Vagina (tissue), 2 donors: ENCODE results near the gene SVEP1. TPM values are rescaled to one million over a fixed set of nuclear protein-coding genes. Genes with fewer than 3 reads are reported as not detected.

Experiments used
- DNase-seq, 2 donors: peaks; one replicate each; pipeline ENCODE4 v3.0.0-alpha.2; 2017; ENCODE audit errors: extremely low spot score in 2 of 2
- H3K27ac ChIP-seq: fragments of 200-600 bp; sonication (generic); one replicate; pipeline ENCODE4 v1.5.1; 2019
- H3K27me3 ChIP-seq: fragments of 200-600 bp; sonication (generic); one replicate; pipeline ENCODE4 v1.5.1; 2019
- H3K36me3 ChIP-seq, 2 donors: fragments of 200-600 bp; sonication (generic); one replicate each; pipeline ENCODE4 v1.5.1; 2017 to 2019
- H3K4me1 ChIP-seq: fragments of 200-600 bp; sonication (generic); one replicate; pipeline ENCODE4 v1.5.1; 2019
- H3K4me3 ChIP-seq, 2 donors: fragments of 200-600 bp; sonication (generic); 1 replicate in 1 of 2; 2 replicates in 1 of 2; pipeline ENCODE4 v1.5.1; 2016 to 2019
- H3K9me3 ChIP-seq: fragments of 200-600 bp; sonication (generic); one replicate; pipeline ENCODE4 v1.5.1; 2019
- CTCF ChIP-seq, 3 experiments: fragments of 450-650 bp in 2 of 3; fragments of 200-600 bp in 1 of 3; sonication (generic) in 1 of 3; IDR thresholded peaks; one replicate each; pipeline ENCODE4 v1.5.1; 2017 to 2019; ENCODE audit warnings: antibody characterized with exemption in 3 of 3, mild to moderate bottlenecking in 2 of 3, moderate library complexity in 2 of 3
- POLR2A ChIP-seq, 2 donors: fragments of 450-650 bp; IDR thresholded peaks; one replicate each; pipeline ENCODE4 v1.6.1; 2017; ENCODE audit warnings: antibody characterized with exemption in 2 of 2, mild to moderate bottlenecking in 2 of 2, moderate library complexity in 2 of 2
- POLR2AphosphoS5 ChIP-seq, 2 donors: sonication (generic); formaldehyde crosslinking; IDR thresholded peaks; one replicate each; pipeline ENCODE4 v1.9.0; 2017; ENCODE audit warnings: antibody characterized with exemption in 2 of 2, mild to moderate bottlenecking in 2 of 2, low read depth in 1 of 2; ENCODE audit not compliant: insufficient read depth in 1 of 2
- intact Hi-C: fragments of 100-400 bp; cut with DNase I; formaldehyde crosslinking; loops from one replicate; pipeline ENCODE4 v1.15.1; 2023
- total RNA-seq: library from RNA; depleted of rRNA; stranded (reverse); fragments of >200 nt; gene quantifications from one replicate; pipeline ENCODE4 v1.2.3, GENCODE V29; 2016

Gene SVEP1
- total RNA-seq, 1 donor from 2014 or later, result 84.5 TPM

GRCh38 chr9:110429453-110429852 is 150.1 kb downstream of the SVEP1 start:
- DNase-seq, result no peak
- TF ChIP-seq POLR2AphosphoS5 (IDR thresholded peaks at IDR 0.05; ENCODE audit: insufficient read depth in 1 of 2, low read depth in 1 of 2) (no peak), CTCF (IDR thresholded peaks at IDR 0.05) (no peak), POLR2A (IDR thresholded peaks at IDR 0.05) (no peak)
- no peak overlapping the region for H3K27ac ChIP-seq

GRCh38 chr9:110427497-110428104 is 151.9 kb downstream of the SVEP1 start:
- Histone ChIP-seq H3K36me3 (no peaks in the 10 kb centered on the region), H3K27ac (no peak overlapping the region), H3K4me3 (no peak overlapping the region), H3K9me3 (no peaks in the 10 kb centered on the region), H3K4me1 (no peaks in the 10 kb centered on the region), H3K27me3 (no peaks in the 10 kb centered on the region)
- TF ChIP-seq POLR2AphosphoS5 (IDR thresholded peaks at IDR 0.05; ENCODE audit: insufficient read depth in 1 of 2, low read depth in 1 of 2), result no peak
- TF ChIP-seq POLR2A (IDR thresholded peaks at IDR 0.05), result no peak
- peak in 2 of 3 experiments; percentile 23 to 33 for TF ChIP-seq CTCF (IDR thresholded peaks at IDR 0.05)
- intact Hi-C loops, result no loop called here
- DNase-seq, result no peak

More at GRCh38 chr9:110429453-110429852, 150.1 kb downstream of the SVEP1 start:
- no peaks in the 10 kb centered on the region for H3K4me1 ChIP-seq
- no peaks in the 10 kb centered on the region for H3K36me3 ChIP-seq
- no peaks in the 10 kb centered on the region for H3K27me3 ChIP-seq
- H3K9me3 ChIP-seq, result no peaks in the 10 kb centered on the region
- intact Hi-C loops, result no loop called here
- no peak overlapping the region for H3K4me3 ChIP-seq

GRCh38 chr9:110426052-110426709 is 153.4 kb downstream of the SVEP1 start:
- no peaks in the 10 kb centered on the region for H3K9me3 ChIP-seq
- H3K27me3 ChIP-seq, result no peaks in the 10 kb centered on the region
- no peak for DNase-seq
- no peak overlapping the region for H3K27ac ChIP-seq
- no peak overlapping the region for H3K4me3 ChIP-seq
- no peaks in the 10 kb centered on the region for H3K36me3 ChIP-seq
- no peak for TF ChIP-seq CTCF (IDR thresholded peaks at IDR 0.05)
- TF ChIP-seq POLR2A (IDR thresholded peaks at IDR 0.05), result no peak
- TF ChIP-seq POLR2AphosphoS5 (IDR thresholded peaks at IDR 0.05; ENCODE audit: insufficient read depth in 1 of 2, low read depth in 1 of 2), result no peak
- no peaks in the 10 kb centered on the region for H3K4me1 ChIP-seq
- intact Hi-C loops, result no loop called here

- Histone ChIP-seq H3K27me3 (no peaks in the 10 kb centered on the region), H3K9me3 (no peaks in the 10 kb centered on the region), H3K36me3 (no peaks in the 10 kb centered on the region), H3K4me1 (no peaks in the 10 kb centered on the region), H3K4me3 (no peak overlapping the region), H3K27ac (no peak overlapping the region)
- TF ChIP-seq POLR2A (IDR thresholded peaks at IDR 0.05) (no peak), CTCF (IDR thresholded peaks at IDR 0.05) (no peak), POLR2AphosphoS5 (IDR thresholded peaks at IDR 0.05; ENCODE audit: insufficient read depth in 1 of 2, low read depth in 1 of 2) (no peak)
- no peak for DNase-seq
- intact Hi-C loops, result no loop called here
Observed at GRCh38 chr9:110414471-110414870, 165.1 kb downstream of the SVEP1 start.

GRCh38 chr9:110410961-110411360 is 168.6 kb downstream of the SVEP1 start:
- Histone ChIP-seq H3K36me3 (no peaks in the 10 kb centered on the region), H3K27me3 (no peaks in the 10 kb centered on the region), H3K9me3 (no peaks in the 10 kb centered on the region), H3K27ac (no peak overlapping the region), H3K4me1 (no peaks in the 10 kb centered on the region), H3K4me3 (no peak overlapping the region)
- TF ChIP-seq POLR2A (IDR thresholded peaks at IDR 0.05) (no peak), CTCF (IDR thresholded peaks at IDR 0.05) (no peak), POLR2AphosphoS5 (IDR thresholded peaks at IDR 0.05; ENCODE audit: insufficient read depth in 1 of 2, low read depth in 1 of 2) (no peak)
- DNase-seq, result no peak
- intact Hi-C loops, result no loop called here
